Adrenal gland (tissue), 12 donors: ENCODE results near the gene KIF4A. TPM values are rescaled to one million over a fixed set of nuclear protein-coding genes. Genes with fewer than 3 reads are reported as not detected.

ENCODE experiments used
- DNase-seq, 7 donors: peaks; one replicate each; pipeline ENCODE4 v3.0.0-alpha.2; 2019 to 2020
- H3K27ac ChIP-seq, 5 donors: fragments of 200-600 bp; sonication (generic) in 4 of 5; 1 replicate in 3 of 5; 2 replicates in 2 of 5; pipeline versions ENCODE4 v1.5.1 to v1.8.0; 2016 to 2020; ENCODE audit warnings: mild to moderate bottlenecking in 1 of 5
- H3K27me3 ChIP-seq: fragments of 200-600 bp; 2 replicates; pipeline ENCODE4 v1.8.0; 2021
- H3K36me3 ChIP-seq, 2 donors: fragments of 200-600 bp; replicated peaks in 1 of 2; 1 replicate in 1 of 2; 2 replicates in 1 of 2; pipeline versions ENCODE4 v1.5.1 to v1.8.0; 2018 to 2022
- H3K4me1 ChIP-seq, 2 donors: fragments of 200-600 bp; replicated peaks in 1 of 2; 1 replicate in 1 of 2; 2 replicates in 1 of 2; pipeline versions ENCODE4 v1.5.1 to v1.8.0; 2018 to 2021
- H3K4me3 ChIP-seq, 4 donors: fragments of 200-600 bp; sonication (generic) in 3 of 4; one replicate each; pipeline ENCODE4 v1.5.1; 2016 to 2018
- H3K9me3 ChIP-seq, 3 donors: fragments of 200-600 bp; sonication (generic) in 1 of 3; replicated peaks in 1 of 3; 1 replicate in 2 of 3; 2 replicates in 1 of 3; pipeline versions ENCODE4 v1.5.1 to v1.8.0; 2016 to 2021
- POLR2A ChIP-seq, 2 donors: fragments of 450-650 bp; IDR thresholded peaks; one replicate each; pipeline ENCODE4 v1.6.1; 2017; ENCODE audit warnings: antibody characterized with exemption in 2 of 2, mild to moderate bottlenecking in 2 of 2, moderate library complexity in 1 of 2
- WGBS, 4 donors: extraction: QIAGEN DNeasy Blood & Tissue Kit in 2 of 4; methylation state at CpG; one replicate each; pipeline versions ENCODE4 v1.1.5 to v1.1.7; 2013 to 2017; 5-methylcytosine and 5-hydroxymethylcytosine counted together
- intact Hi-C, 2 donors: fragments of 100-400 bp; cut with DNase I; formaldehyde crosslinking; loops; one replicate each; pipeline versions ENCODE4 v1.14.1 to v1.15.0; 2022 to 2023
- polyA plus RNA-seq, 3 donors: library from polyadenylated mRNA; stranded (reverse); fragments of 200-250 nt in 2 of 3; fragments of 350-450 nt in 1 of 3; fragmentation: Illumina TruSeq in 1 of 3; extraction: RNeasy Lipid Tissue Mini Kit (QIAGEN cat#74804) in 1 of 3; gene quantifications; one replicate each; pipeline ENCODE4 v1.2.3, GENCODE V29; 2013 to 2014
- total RNA-seq, 9 donors: library from RNA; depleted of rRNA in 4 of 9; stranded (reverse); fragments of >200 nt in 4 of 9; fragments of 120-200 nt in 1 of 9; fragmentation: NEBNext Ultra II Directional in 1 of 9; extraction: Animal tissue kit (Norgen Biotek cat#: 25700) in 1 of 9; gene quantifications; one replicate each; pipeline versions ENCODE4 v1.1.0 to v1.2.4, GENCODE V29; 2013 to 2023
- TF ChIP-seq, protein P1 (sequence below), 6 experiments: fragments of 450-650 bp in 4 of 6; fragments of 200-600 bp in 2 of 6; sonication (generic) in 1 of 6; IDR thresholded peaks; 1 replicate in 5 of 6; 2 replicates in 1 of 6; pipeline versions ENCODE4 v1.5.1 to v1.8.0; 2016 to 2021; ENCODE audit warnings: antibody characterized with exemption in 6 of 6, mild to moderate bottlenecking in 2 of 6, moderate library complexity in 1 of 6
- donor health status: healthy with polysubstance abuse.
- donor health status: Bipolar disorder and iron deficiency.
- donor health status: DM: yes; HTN: yes; CAD: no.
- donor health status: DM: no; HTN: no; CAD: no.
- donor health status: DM: no; HTN: no; CAD: no.
- donor health status: DM: yes; HTN: yes; CAD: no.

KIF4A gene
- total and polyA plus RNA-seq, 12 donors = 0.08 to 6.6 (median 0.44) TPM

DNA sequence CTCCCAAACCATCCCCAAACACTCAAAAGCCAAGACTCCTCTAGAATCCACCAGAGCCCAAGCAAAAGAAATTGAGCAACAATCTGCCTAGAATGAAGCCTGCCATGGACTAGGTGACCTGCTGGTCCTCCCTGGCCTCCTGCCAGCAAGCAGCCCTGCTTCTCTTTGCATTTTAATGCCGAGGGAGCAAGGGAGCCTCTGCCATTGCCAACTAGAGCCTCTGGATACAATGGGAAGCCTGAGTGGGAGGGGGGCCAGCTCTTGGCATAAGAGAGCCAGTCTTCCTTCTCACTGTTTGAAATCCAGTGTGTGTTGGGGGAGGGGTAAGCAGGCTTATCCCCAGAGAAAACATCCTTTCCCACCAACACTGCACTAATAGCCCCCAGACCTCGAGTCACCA is 131.7 kb downstream of the KIF4A start:
- Histone ChIP-seq H3K27ac (no peak overlapping the region), H3K27me3 (peaks cover 14% of the 10 kb centered on the region), H3K9me3 (no peaks in the 10 kb centered on the region), H3K4me1 (no peaks in the 10 kb centered on the region), H3K4me3 (no peak overlapping the region), H3K36me3 (no peaks in the 10 kb centered on the region)
- intact Hi-C loops = no loop called here
- DNase-seq = no peak
- 37 to 100% (median 65%) methylated on average over 1 to 2 of the region's 2 CpGs for WGBS, 4 donors
- TF ChIP-seq, protein P1, sequence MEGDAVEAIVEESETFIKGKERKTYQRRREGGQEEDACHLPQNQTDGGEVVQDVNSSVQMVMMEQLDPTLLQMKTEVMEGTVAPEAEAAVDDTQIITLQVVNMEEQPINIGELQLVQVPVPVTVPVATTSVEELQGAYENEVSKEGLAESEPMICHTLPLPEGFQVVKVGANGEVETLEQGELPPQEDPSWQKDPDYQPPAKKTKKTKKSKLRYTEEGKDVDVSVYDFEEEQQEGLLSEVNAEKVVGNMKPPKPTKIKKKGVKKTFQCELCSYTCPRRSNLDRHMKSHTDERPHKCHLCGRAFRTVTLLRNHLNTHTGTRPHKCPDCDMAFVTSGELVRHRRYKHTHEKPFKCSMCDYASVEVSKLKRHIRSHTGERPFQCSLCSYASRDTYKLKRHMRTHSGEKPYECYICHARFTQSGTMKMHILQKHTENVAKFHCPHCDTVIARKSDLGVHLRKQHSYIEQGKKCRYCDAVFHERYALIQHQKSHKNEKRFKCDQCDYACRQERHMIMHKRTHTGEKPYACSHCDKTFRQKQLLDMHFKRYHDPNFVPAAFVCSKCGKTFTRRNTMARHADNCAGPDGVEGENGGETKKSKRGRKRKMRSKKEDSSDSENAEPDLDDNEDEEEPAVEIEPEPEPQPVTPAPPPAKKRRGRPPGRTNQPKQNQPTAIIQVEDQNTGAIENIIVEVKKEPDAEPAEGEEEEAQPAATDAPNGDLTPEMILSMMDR (IDR thresholded peaks at IDR 0.05) = no peak
- no peak for TF ChIP-seq POLR2A (IDR thresholded peaks at IDR 0.05)

DNA sequence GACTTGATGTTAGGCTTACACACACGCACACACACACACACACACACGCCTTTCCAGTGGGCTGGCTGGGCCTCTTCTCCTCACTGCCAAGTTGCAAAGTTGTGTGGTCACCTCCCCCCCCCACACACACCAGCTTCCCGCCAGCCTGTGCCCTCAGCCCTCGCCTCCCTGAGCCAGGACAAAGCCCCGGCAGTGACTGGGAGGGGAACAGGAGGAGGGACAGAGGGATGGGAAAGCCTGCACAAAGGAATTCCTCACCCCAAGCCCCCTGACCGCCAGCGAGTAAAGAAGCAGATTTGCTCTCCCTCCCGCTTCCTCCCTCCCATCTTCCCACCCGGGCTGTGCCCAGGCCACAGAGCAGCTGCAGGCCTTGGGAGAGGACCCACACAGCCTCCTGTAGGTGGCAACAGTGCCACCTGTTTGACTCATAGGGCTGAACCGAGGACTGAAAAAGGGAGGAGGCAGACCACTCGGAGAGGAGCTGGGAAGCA is 133.0 kb downstream of the KIF4A start, which contains the start of gene GDPD2:
Gene GDPD2 (plus strand): TSS at position 464 of the 491 bp plus-strand sequence. CDS start 1,671 bp downstream, outside the sequence.
- no peaks in the 10 kb centered on the region for H3K9me3 ChIP-seq
- TF ChIP-seq, protein P1 (IDR thresholded peaks at IDR 0.05) = no peak
- no peak for TF ChIP-seq POLR2A (IDR thresholded peaks at IDR 0.05)
- H3K27ac ChIP-seq = no peak within 1 kb of the TSS
- no peaks in the 10 kb centered on the region for H3K36me3 ChIP-seq
- H3K4me3 ChIP-seq = no peak within 1 kb of the TSS
- H3K4me1 ChIP-seq = no peaks in the 10 kb centered on the region
- WGBS, 4 donors = 40 to 56% (median 43%) methylated on average over 5 to 11 of the region's 11 CpGs
- no peak for DNase-seq
- intact Hi-C loops = no loop called here
- H3K27me3 ChIP-seq = peaks cover 15% of the 10 kb centered on the region

DNA sequence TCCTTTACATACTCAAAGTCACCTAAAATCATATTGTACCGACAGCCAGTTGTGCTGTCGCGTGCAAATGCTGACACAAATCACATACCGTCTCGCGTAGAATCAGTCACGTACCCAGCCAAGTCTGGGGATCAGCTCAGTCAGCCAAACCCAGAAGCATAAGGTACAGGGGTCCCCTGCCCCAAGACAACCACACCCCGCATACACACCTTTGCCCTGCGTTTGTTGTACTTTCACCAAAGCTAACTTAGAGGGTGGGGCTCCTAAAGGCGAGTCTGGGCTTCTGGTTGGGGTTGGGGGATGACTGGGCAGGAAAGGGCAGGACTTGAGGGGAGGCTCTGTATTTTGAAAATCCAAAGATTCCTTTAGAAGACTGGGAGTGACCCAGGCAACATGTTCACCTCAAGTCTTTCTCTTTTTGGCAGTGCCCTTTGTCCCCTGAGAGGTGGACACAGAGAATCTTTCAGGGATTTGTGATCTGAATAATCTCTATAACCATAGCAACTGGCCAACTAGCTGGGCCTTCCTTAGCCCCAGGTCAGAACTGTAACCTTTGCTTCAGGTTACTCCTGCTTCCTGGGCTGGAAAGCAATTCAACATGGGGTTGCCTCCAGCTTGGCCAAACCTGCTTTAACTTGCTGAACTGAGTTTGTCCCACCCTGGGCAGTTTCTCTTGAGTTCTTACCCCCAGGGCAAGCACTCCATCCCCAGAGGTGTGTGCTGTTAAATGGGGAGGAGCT is 134.2 kb downstream of the KIF4A start:
- WGBS, 4 donors = 70 to 88% (median 84%) methylated on average over 7 to 10 of the region's 10 CpGs
- TF ChIP-seq, protein P1 (IDR thresholded peaks at IDR 0.05) = no peak
- TF ChIP-seq POLR2A (IDR thresholded peaks at IDR 0.05) = no peak
- no peak for DNase-seq
- Histone ChIP-seq H3K27ac (no peak overlapping the region), H3K36me3 (no peaks in the 10 kb centered on the region), H3K27me3 (peaks cover 19% of the 10 kb centered on the region), H3K4me1 (no peaks in the 10 kb centered on the region), H3K9me3 (no peaks in the 10 kb centered on the region), H3K4me3 (no peak overlapping the region)
- intact Hi-C loops = no loop called here

DNA sequence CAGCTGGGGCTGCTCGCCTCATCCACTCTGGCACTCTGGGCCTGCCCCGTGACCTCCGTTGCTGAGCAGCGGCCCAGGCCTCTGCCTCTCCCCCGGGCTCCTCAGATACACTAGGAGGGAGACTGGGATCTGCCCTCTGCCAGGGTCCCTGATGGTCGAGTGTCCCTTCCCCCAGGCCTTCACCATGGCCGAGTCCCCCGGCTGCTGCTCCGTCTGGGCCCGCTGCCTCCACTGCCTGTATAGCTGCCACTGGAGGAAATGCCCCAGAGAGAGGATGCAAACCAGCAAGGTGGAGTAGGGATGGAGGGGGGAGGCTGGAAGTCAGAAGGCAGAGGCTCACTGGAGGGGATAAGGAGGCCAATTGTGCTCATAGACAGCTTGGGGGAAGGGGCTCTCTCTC is 134.9 kb downstream of the KIF4A start:
- 65 to 95% (median 79%) methylated on average over 9 to 10 of the region's 10 CpGs; no CpG with 5 or more reads in 1 of the 4 donors for WGBS, 4 donors
- Histone ChIP-seq H3K4me3 (no peak overlapping the region), H3K4me1 (no peaks in the 10 kb centered on the region), H3K9me3 (no peaks in the 10 kb centered on the region), H3K27me3 (peaks cover 19% of the 10 kb centered on the region), H3K36me3 (no peaks in the 10 kb centered on the region), H3K27ac (no peak overlapping the region)
- TF ChIP-seq POLR2A (IDR thresholded peaks at IDR 0.05) = no peak
- TF ChIP-seq, protein P1 (IDR thresholded peaks at IDR 0.05) = no peak
- intact Hi-C loops = no loop called here
- DNase-seq = no peak
